ENCODE measurements around the gene CCNY. TPM values are rescaled to one million over a fixed set of nuclear protein-coding genes. Genes with fewer than 3 reads are reported as not detected.

The CCNY gene
- total RNA-seq, 1 donor from 2014 or later: 27.2 TPM

GRCh38 chr10:35563261-35563891 is 227.1 kb downstream of the CCNY start:
- peak; percentile 100 for TF ChIP-seq CTCF (conservative IDR thresholded peaks at IDR 0.05; ENCODE audit: low read depth, low read length)
- no peak for DNase-seq (ENCODE audit: low read depth)

GRCh38 chr10:35564341-35564968 is 228.1 kb downstream of the CCNY start:
- no peak overlapping the region for H3K4me3 ChIP-seq (ENCODE audit: low read depth, low read length)
- DNase-seq (ENCODE audit: low read depth): no peak
- TF ChIP-seq CTCF (conservative IDR thresholded peaks at IDR 0.05; ENCODE audit: low read depth, low read length): no peak

More at GRCh38 chr10:35563261-35563891, 227.1 kb downstream of the CCNY start:
- no peak overlapping the region for H3K4me3 ChIP-seq (ENCODE audit: low read depth, low read length)

GRCh38 chr10:35565602-35566081 is 229.3 kb downstream of the CCNY start:
- no peak for TF ChIP-seq CTCF (conservative IDR thresholded peaks at IDR 0.05; ENCODE audit: low read depth, low read length)
- DNase-seq (ENCODE audit: low read depth): no peak
- H3K4me3 ChIP-seq (ENCODE audit: low read depth, low read length): no peak overlapping the region

GRCh38 chr10:35567951-35568350 is 231.6 kb downstream of the CCNY start:
- DNase-seq (ENCODE audit: low read depth): no peak
- H3K4me3 ChIP-seq (ENCODE audit: low read depth, low read length): no peak overlapping the region
- TF ChIP-seq CTCF (conservative IDR thresholded peaks at IDR 0.05; ENCODE audit: low read depth, low read length): no peak

GRCh38 chr10:35568483-35569015 is 232.2 kb downstream of the CCNY start:
- H3K4me3 ChIP-seq (ENCODE audit: low read depth, low read length): no peak overlapping the region
- no peak for DNase-seq (ENCODE audit: low read depth)
- no peak for TF ChIP-seq CTCF (conservative IDR thresholded peaks at IDR 0.05; ENCODE audit: low read depth, low read length)

- TF ChIP-seq CTCF (conservative IDR thresholded peaks at IDR 0.05; ENCODE audit: low read depth, low read length): no peak
- no peak for DNase-seq (ENCODE audit: low read depth)
- no peak overlapping the region for H3K4me3 ChIP-seq (ENCODE audit: low read depth, low read length)
Observed at GRCh38 chr10:35569111-35569707, 232.9 kb downstream of the CCNY start.

Data from epithelial cell of proximal tubule (primary cell).